Activated CD8-positive, alpha-beta memory T cell treated with anti-CD3 and anti-CD28 coated beads, Interleukin-2, amount 50 U/mL, for 4 hours (primary cell): ENCODE data around the gene PRKCZ.

Experiments used
- DNase-seq: peaks from one replicate; pipeline ENCODE4 v3.0.0-alpha.2; 2020

Gene PRKCZ

GRCh38 chr1:2046953-2047748, 3.1 kb upstream of the PRKCZ start:
- DNase-seq = no peak

DNA sequence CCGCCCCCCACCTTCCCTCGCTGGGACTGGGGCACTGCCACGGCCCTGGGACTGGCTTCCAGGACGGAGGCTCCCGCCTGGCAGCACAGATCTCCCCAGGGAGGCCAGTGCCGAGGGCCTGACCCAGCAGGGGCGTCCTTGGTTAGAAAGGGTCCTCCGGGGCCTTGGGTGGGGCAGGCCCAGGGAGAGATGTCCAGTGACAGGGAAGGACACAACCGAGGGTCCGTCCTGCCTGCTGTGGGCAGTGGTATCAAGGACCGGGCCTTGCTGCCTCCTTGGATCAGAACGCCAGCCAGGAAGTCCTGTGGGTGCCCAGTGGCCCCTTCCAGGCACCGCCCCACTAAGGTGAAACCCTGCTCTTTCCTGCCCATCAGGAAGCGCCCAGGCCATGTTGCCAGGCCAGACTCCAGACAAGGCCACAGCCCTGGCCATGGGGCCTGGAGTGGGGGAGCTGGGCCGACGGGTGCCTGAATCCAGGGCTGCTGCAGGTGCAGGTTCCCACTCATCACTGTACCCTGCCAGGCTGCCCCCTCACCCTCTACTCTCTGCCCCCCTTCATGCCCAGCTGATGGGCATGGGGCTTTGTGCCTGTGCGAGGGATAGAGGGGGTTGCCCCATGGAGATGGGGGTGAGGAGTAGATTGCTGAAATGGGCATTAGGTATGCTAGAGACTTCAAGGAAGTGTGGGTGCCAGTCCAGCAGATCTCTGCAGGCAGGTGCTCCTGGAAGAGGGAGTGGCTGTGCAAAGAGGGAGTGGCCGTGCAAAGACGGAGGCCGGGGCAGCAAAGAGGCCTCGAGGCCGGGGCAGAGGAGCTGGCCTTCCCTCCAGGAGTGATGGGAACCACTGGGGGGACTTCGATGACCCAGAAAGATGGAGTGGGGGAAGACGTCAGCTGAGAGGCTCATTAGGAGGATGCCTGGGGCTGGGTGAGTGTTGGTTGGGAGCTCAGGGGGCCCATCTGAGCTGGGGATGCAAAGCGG, 2.2 kb upstream of the PRKCZ start:
- no peak for DNase-seq

DNA sequence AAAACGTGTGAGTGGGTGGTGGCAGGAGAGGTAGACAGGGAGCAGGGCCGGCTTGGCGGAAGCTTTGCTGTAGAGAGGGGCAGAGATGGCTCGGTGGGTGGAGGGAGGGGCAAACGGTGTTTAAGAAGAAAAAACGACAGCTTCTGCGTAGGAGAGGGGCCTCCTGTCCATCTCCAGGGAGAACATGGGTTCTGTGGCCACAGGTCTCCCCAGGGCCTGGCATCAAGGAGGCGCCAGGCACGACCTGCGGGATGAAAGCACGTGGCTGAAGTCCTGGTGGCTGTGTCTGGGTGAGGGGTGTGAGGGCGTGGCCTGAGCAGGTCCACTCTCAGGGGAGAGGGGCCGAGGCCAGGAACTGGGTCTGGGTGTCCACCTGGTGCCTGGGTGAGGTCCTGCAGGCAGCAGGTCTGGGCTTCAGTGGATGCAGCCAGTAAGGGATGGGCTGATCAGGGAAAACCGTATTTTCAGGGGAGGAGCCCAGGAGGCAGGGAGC, 940 bp upstream of the PRKCZ start:
- no peak for DNase-seq

DNA sequence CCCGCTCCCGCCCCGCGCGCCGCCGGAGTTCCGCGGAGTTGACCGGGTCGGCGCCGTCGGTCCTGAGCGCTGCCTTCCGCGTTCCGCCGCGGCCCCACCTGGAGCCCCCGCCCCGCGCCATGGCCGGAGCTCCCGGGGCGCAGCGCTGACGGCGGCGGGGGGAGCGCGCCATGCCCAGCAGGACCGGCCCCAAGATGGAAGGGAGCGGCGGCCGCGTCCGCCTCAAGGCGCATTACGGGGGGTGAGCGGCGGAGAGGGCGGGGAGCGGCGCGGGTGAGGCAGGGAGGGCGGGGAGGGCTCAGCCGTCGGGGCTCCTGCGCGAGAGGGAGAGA, 216 bp downstream of the PRKCZ start:
- DNase-seq = peak; percentile 52

GRCh38 chr1:2050793-2051682, 827 bp downstream of the PRKCZ start:
- DNase-seq = no peak

DNA sequence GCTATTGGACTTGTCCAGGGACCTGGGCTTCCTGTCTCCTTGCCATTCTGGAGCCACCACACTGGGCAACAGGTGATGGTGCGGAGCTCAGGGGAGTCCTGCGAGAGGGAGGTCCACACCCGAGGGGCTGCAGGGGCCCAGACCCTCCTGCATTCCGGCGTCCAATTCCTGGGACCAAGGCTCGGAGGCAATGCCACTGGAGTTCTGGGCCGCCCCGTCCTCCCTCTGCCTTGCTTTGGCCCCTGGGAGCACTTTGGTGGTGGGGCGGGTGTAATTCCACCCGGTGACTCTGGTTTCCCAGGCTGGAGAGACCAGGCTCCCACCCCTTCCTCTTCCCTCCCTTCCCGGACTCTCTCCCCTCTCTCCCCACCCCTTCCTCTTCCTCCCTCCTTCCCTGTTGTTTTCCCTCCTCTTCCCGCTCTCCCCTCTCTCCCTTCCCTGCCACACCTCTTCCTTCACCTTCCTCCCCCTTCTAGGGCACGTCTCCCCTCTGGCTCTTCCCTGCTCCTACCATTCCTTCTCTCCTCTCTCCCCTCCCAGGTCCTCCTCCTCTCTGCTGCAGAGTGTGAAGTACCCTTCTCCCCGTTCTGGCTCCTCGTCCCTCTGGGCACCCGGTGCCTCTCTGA, 2.0 kb downstream of the PRKCZ start:
- DNase-seq = no peak

DNA sequence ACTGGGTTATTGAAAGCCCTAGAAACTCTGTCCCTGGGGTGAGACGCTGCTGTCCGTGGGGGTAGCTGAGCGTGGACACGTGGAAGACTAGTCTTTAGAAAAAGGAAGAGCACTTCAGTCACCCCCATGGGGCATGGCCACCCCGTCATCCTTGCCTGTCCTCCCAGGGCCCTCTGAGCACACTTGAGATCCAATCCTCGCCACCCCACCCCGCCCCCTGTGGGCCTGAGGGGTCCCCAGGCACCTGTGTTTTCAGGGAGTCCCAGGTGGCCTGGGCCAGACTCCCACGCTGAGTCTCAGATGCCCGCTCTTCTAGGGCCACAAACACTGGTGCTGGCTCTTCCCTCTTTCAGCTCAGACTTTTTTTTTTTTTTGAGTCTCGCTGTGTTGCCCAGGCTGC, 2.5 kb downstream of the PRKCZ start:
- DNase-seq = no peak

- no peak for DNase-seq
These were observed 3.0 kb downstream of the PRKCZ start for GRCh38 chr1:2053217-2053616.

- no peak for DNase-seq
These were observed 3.7 kb downstream of the PRKCZ start for GRCh38 chr1:2053784-2054376.

DNA sequence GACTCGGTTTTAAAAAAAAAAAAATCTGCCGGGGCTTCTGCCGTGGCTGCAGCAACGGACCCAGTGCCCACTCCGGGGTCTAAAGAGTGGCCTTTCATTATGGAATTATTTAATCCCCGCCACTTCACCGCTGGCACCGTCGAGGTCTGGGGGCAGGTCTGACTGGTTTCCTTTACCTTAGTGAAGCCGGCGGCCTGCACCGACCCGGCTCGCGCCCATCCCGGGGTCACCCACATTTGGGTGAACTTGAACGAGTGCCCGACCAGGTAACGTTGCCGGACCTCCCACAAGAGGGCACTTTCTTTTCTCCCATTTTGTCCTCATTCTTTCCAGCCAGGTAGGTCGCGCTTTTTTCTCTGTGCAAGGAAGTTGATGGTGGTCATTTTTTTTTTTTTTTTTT, 4.3 kb downstream of the PRKCZ start:
- DNase-seq = no peak

- no peak for DNase-seq
These were observed 5.8 kb downstream of the PRKCZ start for GRCh38 chr1:2055911-2056575.

DNA sequence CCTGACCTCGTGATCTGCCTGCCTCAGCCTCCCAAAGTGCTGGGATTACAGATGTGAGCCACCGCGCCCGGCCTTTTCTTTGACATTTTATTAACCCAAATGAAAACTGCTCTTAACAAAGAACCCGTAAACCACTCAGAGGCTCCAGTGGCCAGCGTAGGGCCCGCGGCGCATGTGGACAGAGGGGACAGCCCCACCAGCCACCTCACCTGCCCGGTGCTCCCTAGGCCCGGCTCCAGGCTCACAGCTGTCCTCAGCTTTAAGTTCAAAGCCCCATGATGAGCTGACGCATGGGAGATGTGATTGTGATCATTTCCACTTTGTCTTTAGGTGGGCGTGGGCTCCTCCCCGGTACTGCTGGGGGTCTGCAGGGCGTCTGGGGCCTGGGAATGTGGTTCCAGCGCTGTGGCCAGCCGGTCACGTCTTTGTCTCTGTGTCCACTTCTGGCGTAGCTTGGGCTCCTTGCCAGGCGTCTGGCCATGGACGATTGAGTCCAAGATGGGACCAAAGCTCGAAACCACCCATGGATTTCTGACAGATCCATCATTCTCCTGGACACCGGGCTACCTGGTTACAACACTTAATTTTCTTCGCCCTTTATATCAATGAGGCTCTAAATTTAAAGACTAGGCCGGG, 6.9 kb downstream of the PRKCZ start:
- no peak for DNase-seq

- DNase-seq = no peak
These were observed 9.2 kb downstream of the PRKCZ start for GRCh38 chr1:2059290-2059953.

DNA sequence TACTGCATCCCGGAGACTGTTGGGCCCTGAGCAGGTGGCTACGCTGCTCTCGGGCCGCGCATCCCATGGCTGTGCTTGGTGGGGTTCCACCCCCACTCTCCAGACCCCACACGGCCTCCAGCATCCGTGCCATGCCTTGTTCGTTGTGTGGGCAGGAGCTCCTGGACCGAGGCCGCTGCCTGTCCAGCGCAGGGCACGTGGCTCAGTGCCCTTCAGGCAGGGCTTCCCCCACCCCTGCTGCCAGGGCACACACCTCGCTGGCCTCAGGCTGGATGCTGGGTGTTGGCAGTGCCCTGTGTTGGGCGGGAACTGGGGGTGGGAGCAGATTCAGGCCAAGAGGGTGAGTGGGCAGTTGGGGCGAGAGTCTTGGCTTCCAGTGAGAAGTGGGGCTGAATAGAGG, 9.9 kb downstream of the PRKCZ start:
- no peak for DNase-seq

DNA sequence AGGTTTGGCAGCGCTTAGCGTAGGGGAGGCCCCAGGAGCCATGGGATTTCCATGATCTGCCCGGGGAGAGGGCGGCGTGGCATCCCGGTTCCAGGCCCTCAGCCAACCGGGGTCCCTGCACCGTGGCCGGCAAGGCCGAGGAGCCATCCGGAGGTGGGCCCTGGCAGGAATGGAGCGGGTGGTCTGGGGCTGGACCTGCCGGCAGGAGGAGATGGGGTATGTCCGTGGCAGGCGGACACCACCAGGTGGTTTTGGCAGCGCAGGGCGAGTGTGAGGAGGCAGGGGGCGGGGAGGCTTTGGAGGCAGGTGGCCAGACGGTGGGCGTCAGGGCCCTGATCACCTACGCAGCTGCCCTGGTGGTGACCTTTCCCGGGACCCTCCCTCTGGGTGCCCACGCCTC, 10.3 kb downstream of the PRKCZ start:
- no peak for DNase-seq

DNA sequence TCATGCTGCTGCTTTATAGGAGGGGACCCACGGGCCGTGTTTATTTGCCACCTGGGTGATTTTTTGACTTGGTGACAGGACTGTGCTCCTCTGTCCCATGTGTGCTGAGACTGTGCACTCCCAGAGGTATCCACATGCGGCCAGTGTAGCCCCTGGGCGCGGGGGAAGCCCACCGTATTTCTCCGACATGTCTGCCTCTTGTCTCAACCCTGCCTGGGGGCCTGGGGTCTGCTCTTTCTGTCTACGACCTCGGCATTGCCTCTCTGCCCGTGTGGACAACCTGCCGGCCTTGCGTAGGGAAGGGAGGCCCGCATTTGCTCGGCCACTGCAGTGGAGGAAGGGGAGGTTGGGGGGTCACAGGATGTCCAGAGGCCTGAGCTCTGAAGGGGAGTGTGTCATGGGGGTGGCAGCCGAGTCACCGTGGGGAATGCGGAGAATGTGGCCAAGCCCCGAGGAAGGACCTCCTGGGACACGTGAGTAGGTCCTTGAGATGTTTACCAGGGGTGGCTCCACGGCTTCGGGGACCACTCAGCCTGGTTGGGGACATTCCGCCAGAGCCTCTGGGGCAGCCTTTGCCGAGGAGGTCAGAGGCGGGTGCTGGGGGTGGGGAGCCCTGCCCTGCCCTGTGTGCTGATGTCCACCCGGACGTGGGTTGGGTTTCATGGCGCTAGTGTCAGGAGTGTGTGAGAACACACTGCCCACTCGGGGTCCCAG, 11.0 kb downstream of the PRKCZ start:
- no peak for DNase-seq

DNA sequence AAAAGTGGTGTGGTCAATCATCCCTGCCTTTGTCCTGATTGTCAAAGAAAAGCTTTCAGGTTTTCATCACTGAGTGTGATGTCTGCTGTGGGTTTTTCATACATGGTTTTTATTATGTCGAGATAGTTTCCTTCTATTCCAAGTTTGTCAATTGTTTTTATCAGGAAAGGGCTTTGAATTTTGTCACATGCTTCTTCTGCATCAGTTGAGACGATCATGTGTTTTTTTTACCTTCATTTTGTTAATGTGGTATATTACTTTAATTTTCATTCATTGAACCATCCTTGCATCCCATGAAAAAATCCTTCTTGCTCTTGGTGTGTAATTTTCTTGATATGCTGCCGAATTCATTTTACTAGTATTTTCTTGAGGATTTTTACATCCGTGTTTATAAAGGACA, 15.5 kb downstream of the PRKCZ start:
- DNase-seq = no peak

- no peak for DNase-seq
These were observed 17.2 kb downstream of the PRKCZ start for GRCh38 chr1:2067393-2067792.

GRCh38 chr1:2067981-2068380, 17.8 kb downstream of the PRKCZ start:
- DNase-seq = no peak

DNA sequence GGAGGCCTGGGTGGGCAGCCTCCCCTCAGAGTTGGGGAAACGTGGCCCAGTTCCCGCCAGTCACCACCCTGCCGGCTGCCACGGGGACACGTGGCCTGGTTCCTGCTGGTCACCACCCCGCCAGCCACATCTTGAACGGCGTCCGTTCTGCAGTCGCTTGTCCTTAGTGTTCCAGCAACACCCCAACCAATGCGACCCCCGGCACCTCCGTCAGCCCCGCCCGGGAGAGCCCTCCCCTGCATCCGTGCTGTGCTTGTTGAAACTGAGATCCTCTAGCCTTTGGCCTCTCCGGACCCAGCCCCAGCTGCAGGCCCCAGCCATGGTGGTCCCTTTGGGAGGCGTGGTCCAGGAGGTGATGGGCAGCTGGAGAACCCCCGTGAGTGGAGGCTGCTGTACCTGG, 18.7 kb downstream of the PRKCZ start:
- DNase-seq = no peak
